Measurements from ENCODE around the gene KCTD15.

The KCTD15 gene

GRCh38 chr19:33864311-33864850 is 67.7 kb downstream of the KCTD15 start:
- in situ Hi-C loops (cut with MboI; ENCODE audit: low sequenced_read_pairs, unreplicated experiment): no loop called here
- no peak for DNase-seq (ENCODE audit: low spot score)
- TF ChIP-seq, protein P1, sequence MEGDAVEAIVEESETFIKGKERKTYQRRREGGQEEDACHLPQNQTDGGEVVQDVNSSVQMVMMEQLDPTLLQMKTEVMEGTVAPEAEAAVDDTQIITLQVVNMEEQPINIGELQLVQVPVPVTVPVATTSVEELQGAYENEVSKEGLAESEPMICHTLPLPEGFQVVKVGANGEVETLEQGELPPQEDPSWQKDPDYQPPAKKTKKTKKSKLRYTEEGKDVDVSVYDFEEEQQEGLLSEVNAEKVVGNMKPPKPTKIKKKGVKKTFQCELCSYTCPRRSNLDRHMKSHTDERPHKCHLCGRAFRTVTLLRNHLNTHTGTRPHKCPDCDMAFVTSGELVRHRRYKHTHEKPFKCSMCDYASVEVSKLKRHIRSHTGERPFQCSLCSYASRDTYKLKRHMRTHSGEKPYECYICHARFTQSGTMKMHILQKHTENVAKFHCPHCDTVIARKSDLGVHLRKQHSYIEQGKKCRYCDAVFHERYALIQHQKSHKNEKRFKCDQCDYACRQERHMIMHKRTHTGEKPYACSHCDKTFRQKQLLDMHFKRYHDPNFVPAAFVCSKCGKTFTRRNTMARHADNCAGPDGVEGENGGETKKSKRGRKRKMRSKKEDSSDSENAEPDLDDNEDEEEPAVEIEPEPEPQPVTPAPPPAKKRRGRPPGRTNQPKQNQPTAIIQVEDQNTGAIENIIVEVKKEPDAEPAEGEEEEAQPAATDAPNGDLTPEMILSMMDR (IDR thresholded peaks at IDR 0.05; ENCODE audit: borderline replicate concordance, control extremely low read depth, extremely low read depth, insufficient read depth, missing control alignments): no peak

GRCh38 chr19:33865306-33865705 is 68.6 kb downstream of the KCTD15 start:
- in situ Hi-C loops (cut with MboI; ENCODE audit: low sequenced_read_pairs, unreplicated experiment): no loop called here
- no peak for DNase-seq (ENCODE audit: low spot score)
- TF ChIP-seq, protein P1 (IDR thresholded peaks at IDR 0.05; ENCODE audit: borderline replicate concordance, control extremely low read depth, extremely low read depth, insufficient read depth, missing control alignments): no peak

All from GM13976 (cell line).